SU-DHL-6 (cell line): Measurements from ENCODE around the gene KRT10.

Experiments used
- H2AFZ ChIP-seq: fragments of 200-600 bp; sonication (generic); 2 replicates; pipeline ENCODE4 v1.6.1; 2014; ENCODE audit warnings: low read depth, mild to moderate bottlenecking, moderate library complexity, mixed read lengths, antibody characterized with exemption, low read length; ENCODE audit not compliant: severe bottlenecking
- H3F3A ChIP-seq: fragments of 200-600 bp; shearing (Covaris generic); 2 replicates; pipeline ENCODE4 v1.6.0; 2016; ENCODE audit warnings: antibody characterized with exemption, mild to moderate bottlenecking; ENCODE audit not compliant: insufficient read depth
- H3K27ac ChIP-seq: fragments of 200-600 bp; sonication (generic); 2 replicates; pipeline ENCODE4 v1.5.1; 2016; ENCODE audit warnings: low read depth, mild to moderate bottlenecking, low read length, moderate library complexity, mixed read lengths
- H3K27me3 ChIP-seq: fragments of 200-600 bp; sonication (generic), shearing (Covaris generic); 2 replicates; pipeline ENCODE4 v1.6.0; 2014; ENCODE audit warnings: mild to moderate bottlenecking, low read length
- H3K36me3 ChIP-seq: fragments of 200-600 bp; sonication (generic); 2 replicates; pipeline ENCODE4 v1.6.1; 2014; ENCODE audit warnings: mild to moderate bottlenecking, low read length, mixed read lengths
- H3K4me2 ChIP-seq: fragments of 300-600, 200-600 bp; shearing (Covaris generic), sonication (generic); 2 replicates; pipeline ENCODE4 v1.6.0; 2014; ENCODE audit warnings: low read length, low read depth, mild to moderate bottlenecking; ENCODE audit not compliant: poor library complexity, severe bottlenecking
- H3K4me3 ChIP-seq: fragments of 200-600 bp; sonication (generic); 2 replicates; pipeline ENCODE4 v1.5.1; 2014; ENCODE audit warnings: antibody characterized with exemption, low read length, mild to moderate bottlenecking, mixed read lengths; ENCODE audit not compliant: insufficient read depth, poor library complexity, severe bottlenecking
- H3K79me2 ChIP-seq: fragments of 200-600 bp; sonication (generic); 2 replicates; pipeline ENCODE4 v1.6.1; 2014; ENCODE audit warnings: mild to moderate bottlenecking, low read length, moderate library complexity; ENCODE audit not compliant: insufficient read depth
- H3K9ac ChIP-seq: fragments of 200-600 bp; sonication (generic); 2 replicates; pipeline ENCODE4 v1.7.0; 2014; ENCODE audit warnings: mild to moderate bottlenecking, low read length
- H3K9me2 ChIP-seq: fragments of 200-600 bp; sonication (generic); replicated peaks from 2 replicates; pipeline ENCODE4 v1.6.1; 2014; ENCODE audit warnings: low read length; ENCODE audit not compliant: insufficient read depth
- H3K9me3 ChIP-seq: fragments of 200-600 bp; sonication (generic); 2 replicates; pipeline ENCODE4 v1.6.1; 2014; ENCODE audit warnings: low read length, mixed read lengths; ENCODE audit not compliant: insufficient read depth
- H4K20me1 ChIP-seq: fragments of 200-600 bp; sonication (generic); 2 replicates; pipeline ENCODE4 v1.6.1; 2014; ENCODE audit warnings: low read depth, mild to moderate bottlenecking, antibody characterized with exemption, low read length, moderate library complexity, mixed read lengths
- CTCF ChIP-seq: fragments of 200-600 bp; sonication (generic); IDR thresholded peaks from one replicate; pipeline ENCODE4 v1.5.1; 2017; ENCODE audit warnings: antibody characterized with exemption, mild to moderate bottlenecking, low read length, moderate library complexity; ENCODE audit not compliant: insufficient read depth, poor library complexity, severe bottlenecking
- EZH2phosphoT487 ChIP-seq: fragments of 200-600 bp; sonication (generic), shearing (Covaris generic); conservative IDR thresholded peaks from 2 replicates; pipeline ENCODE4 v1.6.1; 2018; ENCODE audit warnings: mild to moderate bottlenecking, antibody characterized with exemption, low read length, moderate library complexity, mixed read lengths

Gene KRT10

GRCh38 chr17:40793832-40794231, 28.6 kb downstream of the KRT10 start:
- Histone ChIP-seq H3F3A (no peaks in the 10 kb centered on the region), H3K27me3 (no peaks in the 10 kb centered on the region), H4K20me1 (no peaks in the 10 kb centered on the region), H3K4me2 (no peak overlapping the region), H3K36me3 (no peaks in the 10 kb centered on the region), H2AFZ (no peak overlapping the region), H3K9me2 (no peaks in the 10 kb centered on the region), H3K9ac (no peak overlapping the region), H3K27ac (no peak overlapping the region), H3K79me2 (no peaks in the 10 kb centered on the region), H3K9me3 (no peaks in the 10 kb centered on the region), H3K4me3 (no peak overlapping the region)
- TF ChIP-seq CTCF, result no peak

GRCh38 chr17:40791787-40792436, 30.5 kb downstream of the KRT10 start:
- Histone ChIP-seq H3K9me3 (no peaks in the 10 kb centered on the region), H3K9ac (no peak overlapping the region), H3K27ac (no peak overlapping the region), H3K36me3 (no peaks in the 10 kb centered on the region), H3K4me2 (no peak overlapping the region), H3F3A (no peaks in the 10 kb centered on the region), H3K79me2 (no peaks in the 10 kb centered on the region), H3K4me3 (no peak overlapping the region), H4K20me1 (no peaks in the 10 kb centered on the region), H3K27me3 (no peaks in the 10 kb centered on the region), H3K9me2 (no peaks in the 10 kb centered on the region), H2AFZ (no peak overlapping the region)
- TF ChIP-seq EZH2phosphoT487, result no peak
- no peak for TF ChIP-seq CTCF

- no peaks in the 10 kb centered on the region for H3K36me3 ChIP-seq
- TF ChIP-seq EZH2phosphoT487 (no peak), CTCF (no peak)
- H3K9ac ChIP-seq, result no peak overlapping the region
- no peaks in the 10 kb centered on the region for H3K27me3 ChIP-seq
- no peak overlapping the region for H2AFZ ChIP-seq
- no peaks in the 10 kb centered on the region for H3K9me3 ChIP-seq
- no peak overlapping the region for H3K4me3 ChIP-seq
- H3K9me2 ChIP-seq, result no peaks in the 10 kb centered on the region
- H3K4me2 ChIP-seq, result no peak overlapping the region
- no peaks in the 10 kb centered on the region for H3F3A ChIP-seq
- H3K27ac ChIP-seq, result no peak overlapping the region
- H3K79me2 ChIP-seq, result no peaks in the 10 kb centered on the region
- H4K20me1 ChIP-seq, result no peaks in the 10 kb centered on the region
These were observed 31.3 kb downstream of the KRT10 start for GRCh38 chr17:40791111-40791510.

GRCh38 chr17:40782450-40782849, 40.0 kb downstream of the KRT10 start, which contains the start of gene KRT27:
Gene KRT27 (minus strand): TSS chr17:40782550. CDS start chr17:40782493, 57 bp downstream.
- Histone ChIP-seq H3K9me2 (no peaks in the 10 kb centered on the region), H3K79me2 (no peaks in the 10 kb centered on the region), H3K9me3 (no peaks in the 10 kb centered on the region)

More at GRCh38 chr17:40782450-40782849, 40.0 kb downstream of the KRT10 start, which contains the start of gene KRT27:
- no peak within 1 kb of the TSS for H2AFZ ChIP-seq
- H3K36me3 ChIP-seq, result no peaks in the 10 kb centered on the region
- no peak within 1 kb of the TSS for H3K4me3 ChIP-seq
- no peaks in the 10 kb centered on the region for H3F3A ChIP-seq
- no peaks in the 10 kb centered on the region for H4K20me1 ChIP-seq
- TF ChIP-seq CTCF (no peak), EZH2phosphoT487 (no peak)
- no peaks in the 10 kb centered on the region for H3K27me3 ChIP-seq
- no peak within 1 kb of the TSS for H3K9ac ChIP-seq
- no peak within 1 kb of the TSS for H3K27ac ChIP-seq
- no peak within 1 kb of the TSS for H3K4me2 ChIP-seq
